SHP77 (cell line): Measurements from ENCODE around the gene GREB1.

Experiments
- DNase-seq, 2 experiments: peaks; one replicate each; lab custom pipeline; 2025; lab: John Stamatoyannopoulos, UW

Gene GREB1

GRCh38 chr2:11683966-11684365 lies 150.1 kb downstream of the GREB1 start:
- no peak for DNase-seq

GRCh38 chr2:11684894-11685460 lies 151.1 kb downstream of the GREB1 start:
- DNase-seq: no peak

DNA sequence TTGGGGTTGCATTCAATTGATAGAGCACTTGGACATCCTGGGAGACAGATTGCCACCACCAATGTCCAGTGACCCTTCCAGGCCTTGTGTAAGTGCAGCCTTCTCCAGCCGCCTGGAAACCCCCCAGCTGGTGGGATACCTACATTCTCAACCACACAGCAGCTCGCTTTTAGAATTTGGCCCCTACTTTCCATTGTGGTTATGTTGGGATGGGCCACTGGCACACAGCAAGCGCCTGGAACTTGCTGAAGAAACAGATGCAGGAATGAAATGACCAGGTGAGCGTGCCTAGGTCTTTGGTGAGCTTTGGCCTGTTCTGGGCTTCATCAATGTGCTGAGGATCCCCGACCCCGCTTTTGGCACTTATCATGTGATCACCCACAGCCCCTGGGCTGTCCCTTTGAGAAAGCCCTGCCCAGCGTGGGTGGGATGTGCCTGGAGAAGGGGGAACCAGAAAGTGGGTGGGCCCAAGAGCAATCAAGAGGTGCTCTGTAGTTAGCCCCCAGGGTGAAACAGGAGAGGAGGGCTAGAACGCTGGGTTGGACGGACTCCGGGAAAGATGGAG lies 152.1 kb downstream of the GREB1 start:
- DNase-seq: no peak

DNA sequence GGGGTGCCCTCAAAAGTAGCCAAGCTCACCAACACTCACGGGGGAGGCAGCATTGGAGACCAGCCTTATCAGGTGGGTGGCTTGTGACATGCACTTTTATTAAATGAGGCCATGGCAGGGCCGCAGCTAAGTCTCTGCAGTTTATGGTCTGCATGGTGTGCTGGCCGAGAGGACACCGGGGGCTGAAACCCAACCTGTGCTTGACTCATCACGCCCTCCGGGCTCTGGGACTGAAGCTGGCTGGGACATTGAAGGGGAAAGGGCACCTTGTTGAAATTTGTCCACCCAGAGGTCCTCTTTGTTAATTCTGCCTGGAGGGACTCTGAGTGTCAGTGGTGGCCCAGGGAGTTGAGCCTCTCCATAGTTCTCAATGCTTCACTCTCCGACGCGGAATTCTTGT lies 153.9 kb downstream of the GREB1 start:
- DNase-seq: no peak

DNA sequence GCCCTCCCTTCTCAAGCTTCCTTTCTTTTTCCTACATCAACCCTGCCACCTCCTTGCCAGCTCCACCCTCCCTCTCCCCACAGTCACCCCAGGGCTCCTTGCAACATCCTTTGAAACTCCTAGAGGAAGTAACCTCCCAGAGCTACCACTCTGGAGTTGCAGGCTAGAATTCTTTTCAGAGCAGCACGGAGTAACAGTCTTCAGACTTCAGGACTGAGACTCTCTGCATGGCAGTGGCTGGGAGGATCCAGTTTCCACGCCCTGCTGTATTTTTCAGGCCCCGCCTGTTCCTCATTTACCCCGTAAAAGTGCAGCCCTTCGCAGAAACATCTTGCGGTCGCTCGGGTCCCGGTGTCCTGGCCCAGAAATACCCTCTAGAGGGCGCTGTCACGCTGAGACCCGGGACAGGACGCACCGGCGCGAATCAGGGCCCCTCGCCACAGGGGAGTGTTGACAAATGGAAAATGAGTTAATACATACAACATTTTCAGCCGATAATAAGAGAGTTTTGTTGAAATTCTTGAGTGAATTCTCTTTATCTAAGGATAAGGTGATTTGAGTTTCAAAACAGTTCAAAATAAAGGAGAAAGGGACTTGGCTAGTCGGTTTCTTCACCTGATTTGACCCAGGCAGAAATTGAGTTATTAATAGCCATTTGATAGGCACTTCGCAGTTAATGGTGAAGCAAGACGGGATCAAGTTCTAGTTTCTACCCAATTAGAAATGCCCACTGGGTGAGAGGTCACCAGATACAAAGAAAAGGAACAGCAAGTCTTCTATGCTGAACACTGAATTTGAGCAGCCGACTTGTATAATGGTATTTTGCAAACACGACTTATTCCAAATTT lies 154.6 kb downstream of the GREB1 start:
- peak; percentile 64 to 70 for DNase-seq

DNA sequence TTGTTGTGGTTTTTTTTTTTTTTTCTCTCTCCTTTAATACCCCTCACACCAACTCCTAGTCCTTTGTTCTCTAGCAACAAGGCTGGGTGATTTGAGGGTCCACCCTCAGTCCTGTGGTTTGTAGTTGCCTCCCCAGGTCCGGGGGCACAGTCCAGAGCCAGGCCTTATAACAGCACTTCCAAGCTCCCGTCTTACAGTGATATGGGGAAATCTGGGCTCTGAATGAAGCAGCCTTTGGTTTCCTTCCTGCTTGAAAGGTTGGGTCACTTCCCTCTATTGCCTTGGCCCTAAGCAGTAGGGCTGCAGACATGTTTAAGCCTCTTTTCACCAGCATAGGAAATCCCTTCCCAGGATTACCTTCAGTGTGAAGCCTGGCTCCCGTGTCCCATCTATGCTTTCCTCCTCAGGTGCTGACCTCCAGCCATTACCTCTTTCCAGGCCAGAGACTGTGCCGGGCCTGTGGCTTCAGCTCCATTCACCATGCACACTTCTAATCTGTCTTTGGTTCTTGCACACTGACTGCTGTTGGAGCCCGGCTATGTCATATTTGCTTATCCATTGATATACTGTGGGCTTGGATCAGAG lies 157.3 kb downstream of the GREB1 start:
- DNase-seq: no peak
